HG03039 (cell line): Measurements from ENCODE around the gene PSMD13.

Source experiments
- ATAC-seq: cut with Tn5 transposase; IDR thresholded peaks from one replicate; pipeline ENCODE4 v1.9.1; 2021; ENCODE audit warnings: mild to moderate bottlenecking, moderate library complexity; ENCODE audit not compliant: unreplicated experiment

Gene PSMD13

GRCh38 chr11:270451-271318, 33.9 kb downstream of the PSMD13 start:
- ATAC-seq: no peak

GRCh38 chr11:271319-271715, 34.5 kb downstream of the PSMD13 start:
- ATAC-seq: no peak

- ATAC-seq: no peak
Observed at GRCh38 chr11:272195-272930, 35.6 kb downstream of the PSMD13 start.

GRCh38 chr11:272931-273198, 36.1 kb downstream of the PSMD13 start:
- no peak for ATAC-seq

GRCh38 chr11:276219-276618, 39.4 kb downstream of the PSMD13 start:
- no peak for ATAC-seq

GRCh38 chr11:278001-278951, 41.5 kb downstream of the PSMD13 start, which contains the start of gene NLRP6:
Gene NLRP6 (plus strand): TSS chr11:278407. CDS start chr11:278570, 163 bp downstream.
- no peak for ATAC-seq

GRCh38 chr11:279040-279965, 42.5 kb downstream of the PSMD13 start:
- ATAC-seq: no peak

- no peak for ATAC-seq
Observed at GRCh38 chr11:279966-280705, 43.4 kb downstream of the PSMD13 start.

- ATAC-seq: no peak
Observed at GRCh38 chr11:280706-281485, 44.1 kb downstream of the PSMD13 start.

GRCh38 chr11:281486-282161, 44.8 kb downstream of the PSMD13 start:
- no peak for ATAC-seq

- ATAC-seq: no peak
Observed at GRCh38 chr11:282171-282570, 45.4 kb downstream of the PSMD13 start.

GRCh38 chr11:282630-283360, 46.0 kb downstream of the PSMD13 start:
- ATAC-seq: no peak

- ATAC-seq: no peak
Observed at GRCh38 chr11:283405-284104, 46.8 kb downstream of the PSMD13 start.

- ATAC-seq: no peak
Observed at GRCh38 chr11:284105-285020, 47.6 kb downstream of the PSMD13 start.

- ATAC-seq: no peak
Observed at GRCh38 chr11:285021-285893, 48.5 kb downstream of the PSMD13 start.
